ENCODE measurements around the gene NF1.

NF1 gene

DNA sequence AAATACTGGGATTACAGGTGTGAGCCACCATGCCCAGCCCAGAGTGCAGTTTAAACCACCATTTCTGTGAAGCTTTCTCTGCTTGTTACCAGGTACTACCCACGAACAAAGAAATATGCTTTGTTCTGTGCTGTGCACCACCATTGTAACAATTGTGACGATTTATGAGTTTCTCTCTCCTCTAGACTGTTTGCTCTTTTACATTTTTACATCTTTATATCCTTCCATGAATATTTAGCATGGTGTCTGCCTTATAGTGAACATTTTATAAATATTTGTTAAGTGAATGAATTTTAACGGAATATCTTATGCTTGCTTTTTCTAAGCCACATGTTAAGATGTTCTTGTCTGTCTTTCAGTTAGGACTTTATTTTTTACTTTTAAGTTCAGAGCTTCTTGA is 141.9 kb downstream of the NF1 start:
- Histone ChIP-seq H3K36me3 (ENCODE audit: control insufficient read depth in 2 of 2, insufficient read depth in 1 of 2, low read length in 2 of 2) (peaks cover 65 to 81% of the 10 kb centered on the region in 2 experiments), H3K4me1 (ENCODE audit: control insufficient read depth, insufficient read depth, low read length) (no peaks in the 10 kb centered on the region), H3K4me3 (ENCODE audit: low read depth, low read length) (no peak overlapping the region), H3K27ac (ENCODE audit: extremely low read depth, low read depth, low read length) (no peak overlapping the region), H3K9me3 (ENCODE audit: control insufficient read depth, insufficient read depth, low read depth, low read length) (no peaks in the 10 kb centered on the region)
- CTCF ChIA-PET, result interaction anchor here (0.6 to 0.7 kb wide), 2 partner anchors 21 to 188 kb away, joined by 3 to 4 read pairs; no protein-coding TSS in a partner anchor
- POLR2A ChIA-PET, result no interaction called here
- TF ChIP-seq KLF9 (tag by site-specific recombination; IDR thresholded peaks at IDR 0.05; ENCODE audit: low read depth) (no peak), KLF8 (tag by site-specific recombination; IDR thresholded peaks at IDR 0.05) (no peak), GLIS1 (tag by site-specific recombination; IDR thresholded peaks at IDR 0.05) (no peak), ZNF26 (tag by site-specific recombination; IDR thresholded peaks at IDR 0.05) (no peak), ZFP3 (tag by site-specific recombination; IDR thresholded peaks at IDR 0.05; ENCODE audit: low read depth) (no peak), ZNF223 (tag by site-specific recombination; IDR thresholded peaks at IDR 0.05) (no peak), ZNF548 (tag by site-specific recombination; IDR thresholded peaks at IDR 0.05) (no peak), ZNF792 (tag by site-specific recombination; IDR thresholded peaks at IDR 0.05) (no peak)
- TF ChIP-seq, protein P1, sequence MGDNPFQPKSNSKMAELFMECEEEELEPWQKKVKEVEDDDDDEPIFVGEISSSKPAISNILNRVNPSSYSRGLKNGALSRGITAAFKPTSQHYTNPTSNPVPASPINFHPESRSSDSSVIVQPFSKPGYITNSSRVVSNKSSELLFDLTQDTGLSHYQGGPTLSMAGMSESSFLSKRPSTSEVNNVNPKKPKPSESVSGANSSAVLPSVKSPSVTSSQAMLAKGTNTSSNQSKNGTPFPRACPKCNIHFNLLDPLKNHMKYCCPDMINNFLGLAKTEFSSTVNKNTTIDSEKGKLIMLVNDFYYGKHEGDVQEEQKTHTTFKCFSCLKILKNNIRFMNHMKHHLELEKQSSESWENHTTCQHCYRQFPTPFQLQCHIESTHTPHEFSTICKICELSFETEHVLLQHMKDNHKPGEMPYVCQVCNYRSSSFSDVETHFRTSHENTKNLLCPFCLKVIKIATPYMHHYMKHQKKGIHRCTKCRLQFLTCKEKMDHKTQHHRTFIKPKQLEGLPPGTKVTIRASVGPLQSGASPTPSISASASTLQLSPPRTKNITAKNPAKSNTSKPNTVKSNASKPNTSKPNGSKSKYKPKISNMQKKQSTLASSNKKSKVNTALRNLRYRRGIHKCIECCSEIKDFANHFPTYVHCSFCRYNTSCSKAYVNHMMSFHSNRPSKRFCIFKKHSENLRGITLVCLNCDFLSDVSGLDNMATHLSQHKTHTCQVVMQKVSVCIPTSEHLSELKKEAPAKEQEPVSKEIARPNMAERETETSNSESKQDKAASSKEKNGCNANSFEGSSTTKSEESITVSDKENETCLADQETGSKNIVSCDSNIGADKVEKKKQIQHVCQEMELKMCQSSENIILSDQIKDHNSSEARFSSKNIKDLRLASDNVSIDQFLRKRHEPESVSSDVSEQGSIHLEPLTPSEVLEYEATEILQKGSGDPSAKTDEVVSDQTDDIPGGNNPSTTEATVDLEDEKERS (tag by site-specific recombination; IDR thresholded peaks at IDR 0.05), result no peak
- TF ChIP-seq, protein P2, sequence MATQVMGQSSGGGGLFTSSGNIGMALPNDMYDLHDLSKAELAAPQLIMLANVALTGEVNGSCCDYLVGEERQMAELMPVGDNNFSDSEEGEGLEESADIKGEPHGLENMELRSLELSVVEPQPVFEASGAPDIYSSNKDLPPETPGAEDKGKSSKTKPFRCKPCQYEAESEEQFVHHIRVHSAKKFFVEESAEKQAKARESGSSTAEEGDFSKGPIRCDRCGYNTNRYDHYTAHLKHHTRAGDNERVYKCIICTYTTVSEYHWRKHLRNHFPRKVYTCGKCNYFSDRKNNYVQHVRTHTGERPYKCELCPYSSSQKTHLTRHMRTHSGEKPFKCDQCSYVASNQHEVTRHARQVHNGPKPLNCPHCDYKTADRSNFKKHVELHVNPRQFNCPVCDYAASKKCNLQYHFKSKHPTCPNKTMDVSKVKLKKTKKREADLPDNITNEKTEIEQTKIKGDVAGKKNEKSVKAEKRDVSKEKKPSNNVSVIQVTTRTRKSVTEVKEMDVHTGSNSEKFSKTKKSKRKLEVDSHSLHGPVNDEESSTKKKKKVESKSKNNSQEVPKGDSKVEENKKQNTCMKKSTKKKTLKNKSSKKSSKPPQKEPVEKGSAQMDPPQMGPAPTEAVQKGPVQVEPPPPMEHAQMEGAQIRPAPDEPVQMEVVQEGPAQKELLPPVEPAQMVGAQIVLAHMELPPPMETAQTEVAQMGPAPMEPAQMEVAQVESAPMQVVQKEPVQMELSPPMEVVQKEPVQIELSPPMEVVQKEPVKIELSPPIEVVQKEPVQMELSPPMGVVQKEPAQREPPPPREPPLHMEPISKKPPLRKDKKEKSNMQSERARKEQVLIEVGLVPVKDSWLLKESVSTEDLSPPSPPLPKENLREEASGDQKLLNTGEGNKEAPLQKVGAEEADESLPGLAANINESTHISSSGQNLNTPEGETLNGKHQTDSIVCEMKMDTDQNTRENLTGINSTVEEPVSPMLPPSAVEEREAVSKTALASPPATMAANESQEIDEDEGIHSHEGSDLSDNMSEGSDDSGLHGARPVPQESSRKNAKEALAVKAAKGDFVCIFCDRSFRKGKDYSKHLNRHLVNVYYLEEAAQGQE (tag by site-specific recombination; IDR thresholded peaks at IDR 0.05), result no peak

DNA sequence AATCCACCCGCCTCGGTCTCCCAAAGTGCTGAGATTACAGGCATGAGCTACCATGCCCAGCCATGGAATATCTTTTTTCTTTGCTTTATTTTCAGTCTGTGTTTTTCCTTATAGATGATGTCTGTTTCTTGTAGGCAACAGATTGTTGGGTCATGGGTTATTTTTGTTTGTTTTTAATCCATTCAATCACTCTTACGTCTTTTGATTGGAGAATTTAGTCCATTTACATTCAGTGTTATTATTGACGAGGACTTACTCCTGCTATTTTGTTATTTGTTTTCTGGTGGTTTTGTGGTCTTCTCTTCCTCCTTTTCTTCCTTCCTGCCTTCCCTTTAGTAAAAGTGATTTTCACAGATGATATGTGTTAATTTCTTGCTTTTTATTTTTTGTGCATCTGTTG is 146.3 kb downstream of the NF1 start:
- POLR2A ChIA-PET, result no interaction called here
- no peak for TF ChIP-seq ZNF133 (tag by site-specific recombination; IDR thresholded peaks at IDR 0.05)
- TF ChIP-seq ZNF37A (tag by site-specific recombination; IDR thresholded peaks at IDR 0.05), result no peak
- no peak for TF ChIP-seq ZNF148 (tag by site-specific recombination; IDR thresholded peaks at IDR 0.05; ENCODE audit: borderline replicate concordance)
- no peak for TF ChIP-seq PRDM1 (tag by site-specific recombination; IDR thresholded peaks at IDR 0.05)
- no peak for TF ChIP-seq BCL6B (tag by site-specific recombination; IDR thresholded peaks at IDR 0.05)
- TF ChIP-seq ZNF555 (tag by site-specific recombination; conservative IDR thresholded peaks at IDR 0.05), result no peak
- TF ChIP-seq ZNF426 (tag by site-specific recombination; IDR thresholded peaks at IDR 0.05), result no peak
- TF ChIP-seq ZNF792 (tag by site-specific recombination; IDR thresholded peaks at IDR 0.05), result no peak
- no peak for TF ChIP-seq ZNF621 (tag by site-specific recombination; IDR thresholded peaks at IDR 0.05)
- TF ChIP-seq GFI1B (tag by site-specific recombination; IDR thresholded peaks at IDR 0.05), result no peak
- TF ChIP-seq ZFP69B (tag by site-specific recombination; IDR thresholded peaks at IDR 0.05), result no peak
- no peak for TF ChIP-seq ZNF10 (tag by site-specific recombination; IDR thresholded peaks at IDR 0.05)
- no peak for TF ChIP-seq ZNF843 (tag by site-specific recombination; IDR thresholded peaks at IDR 0.05)
- no peak for TF ChIP-seq ZNF239 (tag by site-specific recombination; IDR thresholded peaks at IDR 0.05)
- TF ChIP-seq ZNF488 (tag by site-specific recombination; IDR thresholded peaks at IDR 0.05), result no peak

More for the DNA sequence above, 146.3 kb downstream of the NF1 start:
- Histone ChIP-seq H3K9me3 (ENCODE audit: control insufficient read depth, insufficient read depth, low read depth, low read length) (no peaks in the 10 kb centered on the region), H3K36me3 (ENCODE audit: control insufficient read depth in 2 of 2, insufficient read depth in 1 of 2, low read length in 2 of 2) (peaks cover 63 to 83% of the 10 kb centered on the region in 2 experiments), H3K4me1 (ENCODE audit: control insufficient read depth, insufficient read depth, low read length) (no peaks in the 10 kb centered on the region), H3K27ac (ENCODE audit: extremely low read depth, low read depth, low read length) (no peak overlapping the region), H3K4me3 (ENCODE audit: low read depth, low read length) (no peak overlapping the region)
- CTCF ChIA-PET, result no interaction called here

All from HEK293 (cell line).